Activated naive CD8-positive, alpha-beta T cell treated with anti-CD3 and anti-CD28 coated beads, Interleukin-2, amount 50 U/mL, for 24 hours (primary cell): ENCODE results near the gene RRAS.

ENCODE experiments used
- ATAC-seq: fragments of 150-1000 bp; cut with Tn5 transposase; one replicate; pipeline ENCODE4 v1.10.0; 2021
- DNase-seq: peaks from one replicate; pipeline ENCODE4 v3.0.0; 2021
- H3K27ac Mint-ChIP-seq: one replicate; pipeline ENCODE4 v1.8.0; 2021; ENCODE audit warnings: mild to moderate bottlenecking, mixed read lengths
- H3K27me3 Mint-ChIP-seq: one replicate; pipeline ENCODE4 v1.8.0; 2021; ENCODE audit warnings: mixed read lengths
- H3K36me3 Mint-ChIP-seq: one replicate; pipeline ENCODE4 v1.8.0; 2021; ENCODE audit warnings: low read depth, mixed read lengths
- H3K4me1 Mint-ChIP-seq: one replicate; pipeline ENCODE4 v1.8.0; 2021; ENCODE audit warnings: mixed read lengths
- H3K4me3 Mint-ChIP-seq: one replicate; pipeline ENCODE4 v1.8.0; 2021; ENCODE audit warnings: mild to moderate bottlenecking, moderate library complexity, mixed read lengths
- H3K9me3 Mint-ChIP-seq: one replicate; pipeline ENCODE4 v1.8.0; 2021; ENCODE audit warnings: mixed read lengths

Gene RRAS

GRCh38 chr19:49652551-49653465, 12.9 kb upstream of the RRAS start:
- Mint-ChIP-seq H3K4me3 (no peak overlapping the region), H3K36me3 (peaks cover 25% of the 10 kb centered on the region), H3K4me1 (no peaks in the 10 kb centered on the region), H3K27ac (no peak overlapping the region), H3K9me3 (no peaks in the 10 kb centered on the region), H3K27me3 (no peaks in the 10 kb centered on the region)
- ATAC-seq (no peak), DNase-seq (no peak)

- no peak overlapping the region for H3K27ac Mint-ChIP-seq
- H3K9me3 Mint-ChIP-seq, result no peaks in the 10 kb centered on the region
- H3K36me3 Mint-ChIP-seq, result peaks cover 26% of the 10 kb centered on the region
- ATAC-seq (no peak), DNase-seq (no peak)
- H3K27me3 Mint-ChIP-seq, result no peaks in the 10 kb centered on the region
- no peaks in the 10 kb centered on the region for H3K4me1 Mint-ChIP-seq
- no peak overlapping the region for H3K4me3 Mint-ChIP-seq
Measured at GRCh38 chr19:49651820-49652550, 12.0 kb upstream of the RRAS start.

DNA sequence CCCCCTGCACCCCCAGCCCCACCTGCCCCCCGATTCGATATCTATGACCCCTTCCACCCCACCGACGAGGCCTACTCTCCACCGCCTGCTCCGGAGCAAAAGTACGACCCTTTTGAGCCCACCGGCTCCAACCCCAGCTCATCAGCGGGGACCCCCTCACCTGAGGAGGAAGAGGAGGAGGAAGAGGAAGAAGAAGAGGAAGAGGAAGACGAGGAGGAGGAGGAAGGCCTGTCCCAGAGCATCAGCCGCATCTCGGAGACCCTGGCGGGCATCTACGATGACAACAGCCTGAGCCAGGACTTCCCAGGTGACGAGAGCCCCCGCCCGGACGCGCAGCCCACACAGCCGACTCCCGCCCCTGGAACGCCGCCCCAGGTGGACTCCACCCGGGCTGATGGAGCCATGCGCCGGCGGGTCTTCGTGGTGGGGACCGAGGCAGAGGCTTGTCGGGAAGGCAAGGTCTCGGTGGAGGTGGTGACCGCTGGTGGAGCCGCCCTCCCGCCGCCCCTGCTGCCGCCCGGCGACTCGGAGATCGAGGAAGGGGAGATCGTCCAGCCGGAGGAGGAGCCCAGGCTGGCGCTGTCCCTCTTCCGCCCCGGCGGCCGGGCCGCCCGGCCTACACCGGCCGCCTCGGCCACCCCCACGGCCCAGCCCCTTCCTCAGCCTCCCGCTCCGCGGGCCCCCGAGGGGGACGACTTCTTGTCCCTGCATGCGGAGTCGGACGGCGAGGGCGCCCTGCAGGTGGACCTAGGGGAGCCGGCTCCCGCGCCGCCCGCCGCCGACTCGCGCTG, 11.3 kb upstream of the RRAS start:
- no peak for ATAC-seq
- Mint-ChIP-seq H3K27me3 (no peaks in the 10 kb centered on the region), H3K9me3 (no peaks in the 10 kb centered on the region), H3K36me3 (peaks cover 26% of the 10 kb centered on the region), H3K4me1 (no peaks in the 10 kb centered on the region), H3K27ac (no peak overlapping the region), H3K4me3 (no peak overlapping the region)
- DNase-seq, result no peak

GRCh38 chr19:49646586-49646985, 6.6 kb upstream of the RRAS start:
- Mint-ChIP-seq H3K4me3 (no peak overlapping the region), H3K27me3 (peaks cover 2% of the 10 kb centered on the region), H3K9me3 (no peaks in the 10 kb centered on the region)

GRCh38 chr19:49645995-49646394, 6.1 kb upstream of the RRAS start:
- no peaks in the 10 kb centered on the region for H3K9me3 Mint-ChIP-seq
- H3K4me3 Mint-ChIP-seq, result no peak overlapping the region
- DNase-seq, result no peak
- peaks cover 24% of the 10 kb centered on the region for H3K36me3 Mint-ChIP-seq
- H3K4me1 Mint-ChIP-seq, result peaks cover 29% of the 10 kb centered on the region
- no peak for ATAC-seq
- no peak overlapping the region for H3K27ac Mint-ChIP-seq
- H3K27me3 Mint-ChIP-seq, result peaks cover 2% of the 10 kb centered on the region

More at GRCh38 chr19:49646586-49646985, 6.6 kb upstream of the RRAS start:
- Mint-ChIP-seq H3K36me3 (peaks cover 23% of the 10 kb centered on the region), H3K27ac (no peak overlapping the region), H3K4me1 (peaks cover 28% of the 10 kb centered on the region)
- DNase-seq (no peak), ATAC-seq (no peak)

DNA sequence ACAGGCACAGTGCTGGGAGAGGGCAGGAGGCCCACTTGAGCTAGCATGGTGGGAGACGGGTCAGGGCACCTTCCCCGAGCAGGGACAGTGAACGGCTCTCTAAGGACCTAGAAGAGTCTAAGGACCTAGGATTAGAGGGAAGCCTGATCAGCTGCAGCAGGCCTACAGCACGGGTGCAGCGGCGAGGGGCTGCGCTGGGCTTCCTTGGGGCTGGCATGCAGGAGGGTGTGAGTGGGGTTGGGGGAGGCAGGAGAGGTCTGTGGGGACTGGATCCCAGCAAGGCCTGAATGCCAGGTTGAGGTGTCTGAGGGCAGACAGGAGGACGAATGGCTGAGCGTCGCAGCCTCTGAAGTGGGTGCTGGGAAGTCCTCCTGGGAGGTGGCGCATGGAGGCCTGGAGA, 5.6 kb upstream of the RRAS start:
- no peak overlapping the region for H3K27ac Mint-ChIP-seq
- peaks cover 2% of the 10 kb centered on the region for H3K27me3 Mint-ChIP-seq
- peaks cover 24% of the 10 kb centered on the region for H3K36me3 Mint-ChIP-seq
- no peak for DNase-seq
- no peak for ATAC-seq
- H3K4me1 Mint-ChIP-seq, result peaks cover 31% of the 10 kb centered on the region
- no peak overlapping the region for H3K4me3 Mint-ChIP-seq
- H3K9me3 Mint-ChIP-seq, result no peaks in the 10 kb centered on the region

- H3K9me3 Mint-ChIP-seq, result no peaks in the 10 kb centered on the region
- H3K27me3 Mint-ChIP-seq, result peaks cover 2% of the 10 kb centered on the region
- DNase-seq (peak; percentile 11), ATAC-seq (no peak)
- peaks cover 20% of the 10 kb centered on the region for H3K36me3 Mint-ChIP-seq
- peak overlapping the region; percentile 98 for H3K4me3 Mint-ChIP-seq
- H3K4me1 Mint-ChIP-seq, result peaks cover 42% of the 10 kb centered on the region
- peak overlapping the region; percentile 91 for H3K27ac Mint-ChIP-seq
Measured at GRCh38 chr19:49643466-49643865, 3.5 kb upstream of the RRAS start.

- DNase-seq, result no peak
- no peak for ATAC-seq
- Mint-ChIP-seq H3K27me3 (peaks cover 2% of the 10 kb centered on the region), H3K4me1 (peaks cover 47% of the 10 kb centered on the region), H3K36me3 (peaks cover 20% of the 10 kb centered on the region), H3K27ac (peak overlapping the region; percentile 91), H3K4me3 (peak overlapping the region; percentile 98), H3K9me3 (no peaks in the 10 kb centered on the region)
Measured at GRCh38 chr19:49642492-49643035, 2.6 kb upstream of the RRAS start.

GRCh38 chr19:49641688-49642491, 1.9 kb upstream of the RRAS start, which contains the start of gene SCAF1:
Gene SCAF1 (plus strand): TSS chr19:49642209. CDS start chr19:49645027, 2,818 bp downstream.
- Mint-ChIP-seq H3K4me3 (peak within 1 kb of the TSS; percentile 98), H3K36me3 (peaks cover 15% of the 10 kb centered on the region), H3K27me3 (peaks cover 2% of the 10 kb centered on the region), H3K9me3 (no peaks in the 10 kb centered on the region), H3K27ac (peak within 1 kb of the TSS; percentile 99), H3K4me1 (peaks cover 47% of the 10 kb centered on the region)
- peak; percentile 99 for DNase-seq
- peak; percentile 55 for ATAC-seq

DNA sequence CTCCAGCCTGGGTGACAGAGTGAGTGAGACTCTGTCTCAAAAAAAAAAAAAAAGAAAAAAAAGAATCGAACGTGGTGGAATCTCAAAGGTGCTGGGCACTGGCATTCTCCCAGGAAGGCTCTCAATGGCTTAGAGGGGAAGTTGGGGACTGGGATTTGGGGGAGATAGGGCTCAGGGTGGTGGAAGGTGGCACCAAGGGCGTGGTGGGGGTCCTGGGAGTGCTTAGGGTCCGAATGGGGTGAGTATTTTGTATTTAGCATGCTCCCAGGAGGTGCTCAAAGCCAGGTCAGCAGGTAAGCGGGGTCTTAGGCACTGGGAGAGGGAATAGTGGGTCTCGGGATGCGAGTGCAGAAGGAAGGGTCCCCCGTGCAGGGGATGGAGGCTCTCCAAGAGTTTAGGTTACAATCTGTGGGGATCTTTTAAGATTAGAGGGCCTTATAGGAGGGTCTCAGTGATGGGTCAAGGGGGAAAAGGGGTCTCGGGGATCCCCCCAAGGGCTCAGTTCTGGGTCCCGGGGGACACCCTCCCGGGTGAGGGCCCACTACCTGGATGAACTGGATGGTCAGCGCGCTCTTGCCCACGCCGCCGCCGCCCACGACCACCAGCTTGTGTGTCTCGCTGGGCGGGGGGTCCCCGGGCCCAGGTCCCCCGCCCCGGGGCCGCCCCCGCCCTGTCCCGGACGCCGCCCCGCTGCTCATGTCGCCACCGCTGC, 386 bp downstream of the RRAS start:
- no peak for DNase-seq
- H3K27ac Mint-ChIP-seq, result peak overlapping the region; percentile 22
- peaks cover 45% of the 10 kb centered on the region for H3K4me1 Mint-ChIP-seq

GRCh38 chr19:49637821-49638738, 1.9 kb downstream of the RRAS start:
- no peaks in the 10 kb centered on the region for H3K9me3 Mint-ChIP-seq
- H3K4me3 Mint-ChIP-seq, result peak overlapping the region; percentile 2
- peaks cover 30% of the 10 kb centered on the region for H3K4me1 Mint-ChIP-seq
- peaks cover 2% of the 10 kb centered on the region for H3K27me3 Mint-ChIP-seq
- peaks cover 6% of the 10 kb centered on the region for H3K36me3 Mint-ChIP-seq
- ATAC-seq, result no peak
- H3K27ac Mint-ChIP-seq, result no peak overlapping the region
- DNase-seq, result no peak

More for the DNA sequence above, 386 bp downstream of the RRAS start:
- Mint-ChIP-seq H3K36me3 (peaks cover 11% of the 10 kb centered on the region), H3K4me3 (peak overlapping the region; percentile 98), H3K9me3 (no peaks in the 10 kb centered on the region), H3K27me3 (peaks cover 2% of the 10 kb centered on the region)
- no peak for ATAC-seq

DNA sequence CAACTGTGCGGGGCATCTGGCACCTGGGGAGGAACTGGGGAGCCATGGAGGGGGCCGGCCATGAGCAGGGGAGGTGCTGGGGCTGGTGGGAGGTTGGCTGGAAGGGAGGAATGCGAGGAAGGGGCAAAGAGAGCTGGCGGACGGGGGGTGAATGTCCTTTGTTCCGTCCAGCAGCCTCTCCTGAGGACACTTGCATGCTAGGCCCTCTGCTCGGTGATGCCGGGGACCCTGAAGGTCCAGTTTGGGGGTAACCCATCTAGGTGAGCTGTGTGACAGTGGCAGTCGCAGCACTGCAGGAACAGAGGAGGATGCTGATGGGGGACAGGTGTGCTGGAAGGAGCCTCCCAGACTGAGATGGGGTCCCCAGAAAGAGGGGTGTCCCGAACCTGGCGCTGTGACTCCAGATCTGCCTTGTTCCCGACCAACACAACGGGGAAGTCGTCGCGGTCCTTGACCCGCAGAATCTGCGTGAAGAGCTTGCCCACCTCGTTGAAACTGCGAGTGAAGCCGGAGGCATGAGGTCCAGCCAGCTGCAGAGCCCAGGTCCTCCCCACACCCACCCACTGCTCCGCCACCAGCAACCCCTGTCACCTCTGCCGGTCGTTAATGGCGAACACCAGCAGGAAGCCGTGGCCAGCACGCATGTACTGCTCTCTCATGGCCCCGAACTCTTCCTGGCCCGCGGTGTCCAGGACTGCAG, 3.6 kb downstream of the RRAS start:
- Mint-ChIP-seq H3K9me3 (no peaks in the 10 kb centered on the region), H3K4me1 (peaks cover 18% of the 10 kb centered on the region), H3K27ac (no peak overlapping the region), H3K36me3 (peaks cover 2% of the 10 kb centered on the region), H3K4me3 (no peak overlapping the region), H3K27me3 (no peaks in the 10 kb centered on the region)
- no peak for DNase-seq
- no peak for ATAC-seq
